ENCODE results near the gene NSD2. TPM values are rescaled to one million over a fixed set of nuclear protein-coding genes. Genes with fewer than 3 reads are reported as not detected.

The NSD2 gene
- total RNA-seq, 2 donors from 2014 or later, result 80.1 to 176 TPM

DNA sequence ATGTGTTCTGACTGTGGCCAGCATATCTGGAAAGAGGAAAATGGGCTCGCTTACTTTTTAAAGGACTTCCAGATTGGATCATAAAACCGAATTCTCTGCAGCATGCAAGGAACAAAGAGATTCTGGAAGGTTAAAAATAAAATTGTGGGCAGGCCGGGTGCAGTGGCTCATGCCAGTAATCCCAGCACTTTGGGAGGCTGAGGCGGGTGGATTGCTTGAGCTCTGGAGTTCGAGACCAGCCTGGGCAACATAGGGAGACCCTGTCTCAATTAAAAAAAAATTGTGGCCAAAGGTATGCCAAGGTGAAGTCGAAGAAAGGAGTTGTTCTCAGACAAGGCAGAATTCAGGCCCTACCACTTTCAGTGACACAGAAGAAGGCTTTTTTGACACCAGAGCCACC lies 99.7 kb downstream of the NSD2 start:
- Histone ChIP-seq H3K9ac (ENCODE audit: low read depth in 2 of 2, low read length in 2 of 2) (no peak overlapping the region), H3K4me1 (no peaks in the 10 kb centered on the region), H3K9me3 (no peaks in the 10 kb centered on the region), H3K27ac (no peak overlapping the region), H3K27me3 (no peaks in the 10 kb centered on the region), H3K4me3 (no peak overlapping the region), H3K36me3 (no peaks in the 10 kb centered on the region)
- no peak for TF ChIP-seq CTCF (IDR thresholded peaks at IDR 0.05)
- DNase-seq, result no peak
- intact Hi-C loops (cut with DNase I), result no loop called here

- H3K4me1 ChIP-seq, result no peaks in the 10 kb centered on the region
- H3K9me3 ChIP-seq, result no peaks in the 10 kb centered on the region
- no peak for DNase-seq
- H3K27ac ChIP-seq, result no peak overlapping the region
- no peaks in the 10 kb centered on the region for H3K27me3 ChIP-seq
- H3K9ac ChIP-seq (ENCODE audit: low read depth in 2 of 2, low read length in 2 of 2), result no peak overlapping the region
- no peak for TF ChIP-seq CTCF (IDR thresholded peaks at IDR 0.05)
- H3K36me3 ChIP-seq, result peaks cover 3% of the 10 kb centered on the region
- no peak overlapping the region for H3K4me3 ChIP-seq
- intact Hi-C loops (cut with DNase I), result no loop called here
Measured at GRCh38 chr4:1971456-1972200, 100.4 kb downstream of the NSD2 start.

DNA sequence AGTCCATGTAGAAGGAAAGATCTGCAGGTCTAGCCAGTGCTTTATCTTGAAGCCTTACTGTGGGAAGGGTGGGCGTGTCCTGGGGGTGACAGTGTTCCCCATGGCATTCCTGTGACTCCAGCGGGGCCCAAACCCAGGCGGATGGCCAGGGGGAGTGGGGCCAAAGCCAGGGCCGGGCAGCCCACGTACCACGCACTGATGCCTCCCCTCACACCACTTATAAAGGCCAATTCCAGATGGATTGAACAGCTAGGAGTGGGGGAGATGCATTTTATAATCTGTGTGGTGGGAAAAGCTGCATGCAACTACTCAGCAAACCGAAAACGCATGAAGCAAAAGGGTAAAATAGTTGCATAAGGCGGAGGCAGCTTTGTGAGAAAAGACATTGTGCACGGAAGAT lies 101.2 kb downstream of the NSD2 start:
- Histone ChIP-seq H3K27ac (no peak overlapping the region), H3K27me3 (no peaks in the 10 kb centered on the region), H3K9ac (ENCODE audit: low read depth in 2 of 2, low read length in 2 of 2) (no peak overlapping the region), H3K36me3 (peaks cover 8% of the 10 kb centered on the region), H3K4me1 (no peaks in the 10 kb centered on the region), H3K9me3 (no peaks in the 10 kb centered on the region), H3K4me3 (no peak overlapping the region)
- intact Hi-C loops (cut with DNase I), result no loop called here
- no peak for TF ChIP-seq CTCF (IDR thresholded peaks at IDR 0.05)
- DNase-seq, result no peak

DNA sequence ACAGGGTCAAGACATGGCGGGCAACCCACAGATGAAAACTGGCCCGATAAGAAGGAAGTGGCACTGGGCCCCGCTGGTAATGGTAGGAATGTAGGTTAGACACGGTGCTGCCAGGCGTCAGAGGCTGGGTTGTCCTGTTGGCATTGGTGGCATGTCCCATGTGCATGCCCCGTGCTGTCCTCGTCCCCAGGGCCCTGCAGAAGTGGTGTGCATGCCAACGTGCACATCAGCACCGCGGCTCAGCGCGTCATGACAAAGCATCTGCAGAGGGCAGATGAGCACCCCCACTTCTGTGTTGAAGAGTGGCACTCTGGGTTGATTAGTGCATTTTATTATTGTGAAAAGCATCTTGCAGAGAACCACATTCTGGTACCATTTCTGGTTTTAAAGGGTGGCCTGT lies 102.0 kb downstream of the NSD2 start:
- H3K27ac ChIP-seq, result no peak overlapping the region
- no peaks in the 10 kb centered on the region for H3K4me1 ChIP-seq
- no peak for TF ChIP-seq CTCF (IDR thresholded peaks at IDR 0.05)
- H3K9ac ChIP-seq (ENCODE audit: low read depth in 2 of 2, low read length in 2 of 2), result no peak overlapping the region
- no peak overlapping the region for H3K4me3 ChIP-seq
- H3K27me3 ChIP-seq, result no peaks in the 10 kb centered on the region
- no peaks in the 10 kb centered on the region for H3K9me3 ChIP-seq
- intact Hi-C loops (cut with DNase I), result no loop called here
- no peak for DNase-seq
- peaks cover 8% of the 10 kb centered on the region for H3K36me3 ChIP-seq

- intact Hi-C loops (cut with DNase I), result no loop called here
- DNase-seq, result no peak
- no peaks in the 10 kb centered on the region for H3K9me3 ChIP-seq
- no peak for TF ChIP-seq CTCF (IDR thresholded peaks at IDR 0.05)
- no peak overlapping the region for H3K4me3 ChIP-seq
- no peaks in the 10 kb centered on the region for H3K27me3 ChIP-seq
- H3K9ac ChIP-seq (ENCODE audit: low read depth in 2 of 2, low read length in 2 of 2), result no peak overlapping the region
- H3K36me3 ChIP-seq, result peaks cover 8% of the 10 kb centered on the region
- H3K27ac ChIP-seq, result no peak overlapping the region
- H3K4me1 ChIP-seq, result no peaks in the 10 kb centered on the region
Measured at GRCh38 chr4:1973661-1974060, 102.5 kb downstream of the NSD2 start.
